ENCODE results near the gene SH2D7.

SH2D7 gene

DNA sequence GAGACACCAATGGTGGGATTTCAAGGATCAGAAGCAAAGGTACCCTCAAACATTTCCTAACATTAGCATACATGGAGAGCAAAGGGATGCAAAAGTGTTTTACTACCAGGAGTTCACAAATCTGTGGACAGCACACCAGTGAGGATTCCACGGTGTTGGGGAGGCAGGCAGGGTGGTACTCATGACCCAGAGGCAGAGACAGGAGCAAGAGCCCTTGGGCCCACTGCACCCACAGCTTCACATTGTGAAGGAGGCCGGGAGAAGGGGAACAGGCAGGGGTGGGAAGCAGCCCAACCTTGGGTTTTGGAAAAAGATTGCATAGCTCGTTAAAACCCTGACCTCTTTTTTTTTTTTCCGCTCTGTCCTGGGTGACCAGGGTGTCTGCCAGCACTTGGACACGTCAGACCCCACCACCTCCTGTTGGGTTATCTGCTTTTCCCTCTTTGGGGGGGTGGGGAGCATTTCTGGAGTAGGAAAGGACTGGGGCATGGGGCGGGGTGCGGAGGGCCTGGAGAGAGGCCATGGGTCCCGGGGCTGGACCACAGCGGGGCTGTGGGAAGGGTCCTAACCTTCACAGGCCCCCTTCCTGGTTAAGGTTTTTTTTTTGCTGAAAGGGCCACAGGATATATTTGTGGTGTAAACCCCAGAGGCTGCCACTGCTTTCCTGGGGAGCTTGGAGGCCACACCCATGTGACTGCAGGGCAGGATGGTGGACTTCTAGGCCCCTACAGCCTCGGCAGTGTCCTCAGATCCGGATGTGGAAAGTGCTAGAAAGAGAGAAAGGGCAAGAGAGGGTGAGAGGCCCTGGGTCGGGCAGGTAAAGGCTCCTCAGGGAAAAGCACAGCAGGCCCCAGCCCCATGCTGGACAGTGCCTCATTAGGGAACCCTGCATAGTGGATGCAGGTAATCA lies 12.5 kb downstream of the SH2D7 start:
- DNase-seq (ENCODE audit: low spot score), result no peak

DNA sequence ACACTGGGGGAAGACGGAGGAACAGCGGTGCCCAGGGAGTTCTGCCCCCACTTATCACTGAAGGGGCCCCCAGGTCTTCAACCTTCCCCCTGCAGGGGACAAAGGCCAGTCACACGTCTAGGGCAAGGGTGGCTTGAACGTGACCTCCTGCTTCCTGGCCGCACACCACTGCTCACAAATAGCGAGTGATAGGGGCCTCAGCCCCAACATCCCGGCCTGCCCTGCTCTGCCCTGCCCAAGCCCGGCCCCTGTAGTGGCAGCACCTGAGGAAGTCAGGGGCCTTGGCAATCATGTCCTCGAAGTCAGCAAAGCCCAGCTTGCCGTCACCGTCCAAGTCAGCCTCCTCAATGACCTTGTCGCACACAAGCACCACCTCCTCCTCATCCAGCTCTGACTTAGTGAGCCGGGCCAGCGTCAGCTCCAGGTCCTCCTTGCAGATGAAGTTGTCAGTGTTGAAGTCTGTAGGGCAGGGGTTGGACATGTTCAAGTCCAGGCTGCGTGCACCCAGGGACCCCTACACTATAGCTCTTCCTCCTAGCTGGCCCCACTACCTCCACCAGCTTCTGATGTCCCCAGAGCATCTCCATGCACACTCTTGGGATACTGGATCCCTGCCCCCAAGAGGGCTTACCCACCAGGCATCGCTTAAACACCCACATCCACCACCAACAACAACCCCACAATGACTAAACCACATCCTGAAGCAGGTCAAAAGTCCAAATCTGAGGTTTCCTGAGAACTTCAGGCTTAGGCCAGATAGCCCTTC lies 13.3 kb downstream of the SH2D7 start:
- DNase-seq (ENCODE audit: low spot score), result no peak

DNA sequence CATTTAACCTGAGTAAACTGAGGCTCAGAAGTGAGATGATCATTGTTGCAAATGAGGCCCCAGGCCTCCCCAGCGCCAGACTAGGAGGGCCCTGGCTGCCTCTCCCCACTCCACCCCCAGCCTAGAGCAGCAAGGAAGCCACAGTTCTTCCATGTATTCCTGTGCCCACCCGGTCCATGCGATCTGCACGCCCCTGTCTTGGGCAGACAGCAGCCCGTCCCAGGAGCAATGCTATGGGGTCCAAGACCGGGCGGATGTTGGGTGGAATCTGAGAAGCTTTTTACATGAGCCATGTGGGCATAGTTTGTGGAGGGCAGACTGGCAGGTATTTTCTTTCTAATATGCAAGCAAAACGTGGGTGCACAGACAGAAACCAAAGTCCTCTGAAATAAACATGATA lies 15.1 kb downstream of the SH2D7 start:
- DNase-seq (ENCODE audit: low spot score), result no peak

DNA sequence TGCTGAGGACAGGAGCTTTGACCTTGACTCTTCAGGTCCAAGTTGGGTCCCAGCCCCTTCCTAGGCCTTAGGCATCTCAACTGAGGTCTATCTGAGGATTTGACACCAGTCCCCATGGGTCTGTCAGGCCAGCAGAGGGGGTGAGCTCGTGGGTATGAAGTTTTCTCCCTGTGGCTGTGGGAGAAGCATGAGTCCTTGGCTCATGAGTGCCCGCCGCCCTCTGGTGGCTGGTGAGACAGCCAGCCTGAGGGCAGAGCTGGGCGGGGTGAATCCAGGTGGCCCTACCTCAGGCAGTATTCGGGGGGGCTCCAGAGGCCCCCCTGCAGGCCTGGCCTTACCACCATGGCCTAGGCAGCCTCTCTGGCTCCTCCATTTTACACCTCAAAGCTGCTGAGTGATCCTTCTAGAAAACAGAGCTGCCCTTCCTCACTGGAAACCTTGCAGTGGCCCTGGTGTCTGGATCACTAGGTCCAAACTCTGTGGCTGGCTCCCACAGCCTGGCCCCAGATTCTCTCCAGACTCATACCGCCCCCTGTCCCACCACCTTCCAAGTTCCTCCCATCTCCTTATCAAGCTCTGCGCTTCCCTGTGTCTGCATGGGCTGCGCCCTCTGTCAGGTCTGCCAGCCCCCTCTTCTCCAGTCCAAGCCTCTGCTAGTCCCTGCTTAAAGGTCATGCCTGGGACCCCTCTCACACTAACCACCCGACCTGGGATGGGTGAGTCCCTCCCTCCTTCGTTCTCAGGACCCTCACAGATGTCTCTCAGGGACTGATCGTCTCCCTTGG lies 16.1 kb downstream of the SH2D7 start:
- DNase-seq (ENCODE audit: low spot score), result peak; percentile 93

DNA sequence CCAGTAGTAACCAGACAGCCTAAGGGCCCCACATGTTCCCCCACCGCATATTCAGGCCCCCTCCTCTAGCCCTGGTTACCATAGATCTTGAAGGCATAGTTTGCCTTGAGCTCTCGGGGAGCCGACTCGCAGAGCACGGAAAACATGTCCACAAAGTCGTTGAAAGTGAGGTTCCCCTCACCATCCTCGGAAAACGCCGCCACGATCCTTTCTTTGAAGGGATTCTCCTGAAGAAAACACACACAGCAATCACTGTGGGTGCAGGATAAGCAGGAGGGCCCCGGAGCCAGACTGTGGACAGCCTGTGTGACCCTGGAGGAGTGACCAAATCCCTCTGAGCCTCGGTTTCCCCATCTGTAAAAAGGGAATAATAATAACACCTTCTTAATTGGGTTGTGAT lies 16.8 kb downstream of the SH2D7 start:
- no peak for DNase-seq (ENCODE audit: low spot score)

DNA sequence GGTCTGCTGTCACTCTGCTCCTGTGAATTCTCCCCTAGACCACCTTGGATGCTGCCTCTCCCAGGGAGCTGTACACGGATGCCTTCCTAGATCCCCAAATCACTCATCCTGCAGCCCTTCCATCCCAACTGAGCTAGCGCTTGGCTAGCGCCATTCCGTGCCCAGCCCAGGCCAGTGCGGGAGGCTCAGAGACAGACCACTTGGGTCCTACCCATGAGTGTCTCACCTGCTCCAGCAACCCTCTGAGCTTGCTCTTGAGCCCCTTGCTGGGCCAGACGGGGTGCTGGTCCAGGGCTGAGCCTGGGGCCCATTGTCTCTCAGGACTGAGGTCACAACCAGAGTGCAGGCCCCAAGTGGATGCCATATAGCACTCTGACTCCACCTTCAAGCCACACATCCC lies 17.7 kb downstream of the SH2D7 start:
- no peak for DNase-seq (ENCODE audit: low spot score)

DNA sequence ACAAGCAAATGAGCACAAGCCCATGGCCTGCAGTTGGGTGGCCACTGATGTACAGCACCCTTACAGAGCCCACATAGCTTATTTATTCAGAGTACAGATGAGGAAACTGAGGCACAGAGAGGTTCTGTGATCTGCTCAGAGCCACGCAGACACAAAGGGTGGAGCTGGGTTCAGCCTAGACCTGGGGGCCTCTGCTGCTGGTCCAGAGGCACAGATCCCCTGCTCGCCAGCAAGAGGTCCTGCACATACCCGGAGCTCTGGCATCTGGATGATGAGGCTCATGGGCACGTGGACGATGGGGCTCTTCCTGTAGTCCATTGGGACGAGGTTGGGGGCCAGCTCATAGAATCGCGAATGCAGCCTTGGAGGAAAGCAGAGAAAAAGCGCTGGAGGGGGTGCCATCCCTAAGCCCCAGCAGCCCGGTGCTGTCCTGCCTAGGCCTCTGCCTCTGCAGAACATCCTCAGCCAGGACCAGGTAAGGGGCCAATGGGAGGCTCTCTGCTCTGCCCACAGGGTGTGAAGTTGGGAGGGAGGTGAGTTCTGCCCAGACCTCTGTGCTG lies 18.6 kb downstream of the SH2D7 start:
- DNase-seq (ENCODE audit: low spot score), result no peak

DNA sequence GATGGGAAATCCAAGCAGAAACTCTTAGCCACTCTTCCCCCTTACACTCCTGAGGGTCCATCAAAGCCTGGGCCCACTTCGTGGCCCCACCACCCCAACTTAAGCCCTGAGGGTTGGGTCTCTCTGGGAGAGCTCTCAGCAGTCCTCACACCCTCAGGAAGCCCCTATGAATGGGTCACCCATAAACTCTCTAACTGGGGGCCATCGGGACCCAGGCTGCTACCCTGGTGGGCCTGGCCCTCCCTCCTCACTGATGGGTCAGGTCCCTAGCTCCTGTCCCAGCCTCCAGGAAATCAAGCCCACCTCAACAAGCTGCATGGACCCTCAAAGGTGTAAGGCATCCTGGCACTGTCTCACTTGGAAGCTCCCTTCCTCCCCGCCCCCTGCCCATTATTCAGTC lies 19.4 kb downstream of the SH2D7 start:
- DNase-seq (ENCODE audit: low spot score), result no peak

DNA sequence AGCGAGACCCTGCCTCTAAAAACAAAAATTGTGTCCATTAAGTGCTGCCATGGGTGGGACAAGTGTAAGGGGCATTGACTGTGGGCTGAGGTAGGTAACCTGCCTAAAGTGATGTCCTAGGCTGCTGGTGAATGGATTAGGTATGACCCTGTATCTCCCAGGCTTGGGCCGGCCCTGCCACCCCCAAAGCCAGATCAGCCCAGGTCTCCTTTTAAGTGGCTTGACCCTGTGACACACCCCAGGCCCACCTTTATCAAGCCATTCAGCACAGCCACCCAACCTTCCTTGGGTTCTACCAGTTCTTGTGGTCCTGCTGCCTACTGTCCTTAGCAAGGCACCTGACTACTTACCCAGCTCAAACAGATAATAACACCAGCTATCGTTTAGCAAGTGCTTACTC lies 20.2 kb downstream of the SH2D7 start:
- no peak for DNase-seq (ENCODE audit: low spot score)

DNA sequence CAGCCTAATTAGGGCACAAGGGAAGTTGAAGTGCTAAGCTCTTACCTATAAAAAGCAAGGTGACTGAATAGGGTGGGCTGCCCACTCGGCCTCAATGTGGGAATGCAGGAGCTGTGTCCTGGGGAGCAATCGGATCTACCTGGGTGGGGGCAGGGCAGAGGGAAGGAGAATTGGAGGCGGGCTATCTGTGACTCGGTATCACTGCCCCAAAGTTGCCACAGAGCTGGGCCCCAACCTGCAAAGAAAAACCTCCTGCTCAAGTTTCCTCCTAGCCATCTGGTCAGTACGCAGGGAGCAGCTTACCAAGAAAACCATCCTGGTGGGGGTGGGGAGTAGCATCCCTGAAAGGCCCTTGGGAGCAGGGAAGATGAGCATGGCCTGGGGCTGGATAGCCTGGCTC lies 28.2 kb downstream of the SH2D7 start:
- no peak for DNase-seq (ENCODE audit: low spot score)

DNA sequence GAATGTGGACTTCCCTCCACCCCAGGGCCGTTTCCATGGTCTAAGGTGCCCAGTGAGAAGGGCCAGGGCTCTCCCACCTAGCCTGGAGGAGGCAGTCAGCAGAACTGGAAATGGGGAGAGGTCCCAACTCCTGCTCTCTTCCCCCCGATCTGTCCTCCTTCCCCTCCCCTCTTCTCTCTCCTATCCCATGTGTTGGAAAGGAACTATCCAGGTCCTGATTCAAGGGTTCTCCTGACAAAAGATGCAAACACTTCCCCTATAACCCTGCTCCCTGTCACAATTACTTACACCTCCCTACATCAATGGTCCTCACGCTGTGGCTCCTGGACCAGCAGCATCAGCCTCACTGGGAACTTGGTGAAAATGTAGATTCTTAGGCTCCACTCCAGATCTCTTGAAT lies 32.9 kb downstream of the SH2D7 start:
- DNase-seq (ENCODE audit: low spot score), result no peak

DNA sequence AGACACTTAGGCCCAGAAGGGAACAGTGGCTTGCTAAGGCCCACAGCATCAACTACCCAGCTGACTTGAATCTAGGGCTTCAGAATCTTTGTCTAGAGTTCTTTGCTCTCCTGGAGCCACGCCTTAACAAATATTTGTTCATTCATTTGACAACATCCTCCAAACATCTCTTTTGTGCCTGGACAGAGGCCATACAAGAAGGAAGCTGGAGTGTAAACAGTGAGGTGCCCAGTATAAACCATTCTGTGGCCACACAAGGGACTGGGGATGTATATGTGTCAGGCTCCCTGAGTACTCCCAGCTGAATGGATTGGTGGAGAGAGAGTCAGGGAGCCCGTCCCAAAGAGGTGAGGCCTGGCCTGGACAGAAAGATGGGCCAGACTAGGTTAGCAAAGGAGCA lies 35.5 kb downstream of the SH2D7 start:
- DNase-seq (ENCODE audit: low spot score), result no peak

DNA sequence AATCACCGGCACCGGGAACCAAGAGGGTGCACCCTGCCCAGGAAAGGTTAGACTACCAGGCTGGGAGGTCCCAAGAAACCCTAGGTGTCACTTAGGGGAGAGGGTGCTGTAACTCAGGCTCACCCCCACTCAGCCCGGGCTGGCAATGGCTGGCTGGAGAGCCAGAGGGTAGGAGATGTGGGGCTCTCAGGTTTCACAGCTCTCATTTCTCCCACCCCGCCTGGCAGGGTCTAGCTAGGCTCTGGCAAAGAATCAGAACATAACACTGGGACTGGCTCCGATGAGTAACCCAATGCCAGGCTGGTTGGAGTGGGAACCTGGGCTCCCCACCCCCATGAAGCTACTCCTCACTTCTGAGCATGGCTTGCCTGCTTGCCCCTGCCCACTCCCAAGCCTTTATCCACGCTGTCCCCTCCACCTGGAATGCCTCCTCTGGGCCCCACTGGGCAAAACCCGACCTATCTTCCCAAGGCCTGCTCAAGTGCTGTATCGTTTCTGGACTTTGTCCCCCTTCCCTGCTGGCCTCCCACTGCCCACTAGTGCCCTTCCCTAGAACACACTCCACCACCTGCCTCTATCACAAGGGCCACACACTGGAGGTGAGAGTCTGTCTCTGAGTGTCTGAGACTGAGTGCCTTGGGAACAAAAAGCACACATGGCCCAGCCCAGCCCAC lies 36.9 kb downstream of the SH2D7 start:
- DNase-seq (ENCODE audit: low spot score), result no peak

DNA sequence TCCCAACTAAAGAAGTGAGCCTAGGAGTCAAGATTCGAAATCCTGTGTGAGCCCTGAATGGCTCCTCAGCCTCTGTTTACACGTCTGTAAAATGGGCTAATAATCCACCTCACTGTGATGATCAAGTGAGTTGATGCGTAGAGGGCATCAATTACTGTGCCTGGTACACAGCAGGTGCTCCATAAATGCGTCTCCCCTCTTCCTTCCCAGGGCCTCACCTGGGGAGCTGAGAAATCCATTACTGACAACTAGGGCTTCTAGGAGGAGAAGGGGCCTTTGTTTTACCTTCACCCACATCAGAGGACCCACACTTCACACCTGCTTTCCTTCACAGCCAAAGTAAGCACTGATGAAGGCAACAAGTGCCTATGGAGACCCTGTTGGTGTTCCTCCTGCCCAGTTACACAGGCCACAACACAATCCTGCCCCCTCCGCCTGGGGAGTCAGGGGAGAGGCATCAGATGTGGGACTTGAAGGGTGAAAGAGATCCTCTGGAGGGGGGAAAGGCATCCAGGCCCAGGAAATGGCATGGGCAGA lies 37.5 kb downstream of the SH2D7 start:
- no peak for DNase-seq (ENCODE audit: low spot score)

DNA sequence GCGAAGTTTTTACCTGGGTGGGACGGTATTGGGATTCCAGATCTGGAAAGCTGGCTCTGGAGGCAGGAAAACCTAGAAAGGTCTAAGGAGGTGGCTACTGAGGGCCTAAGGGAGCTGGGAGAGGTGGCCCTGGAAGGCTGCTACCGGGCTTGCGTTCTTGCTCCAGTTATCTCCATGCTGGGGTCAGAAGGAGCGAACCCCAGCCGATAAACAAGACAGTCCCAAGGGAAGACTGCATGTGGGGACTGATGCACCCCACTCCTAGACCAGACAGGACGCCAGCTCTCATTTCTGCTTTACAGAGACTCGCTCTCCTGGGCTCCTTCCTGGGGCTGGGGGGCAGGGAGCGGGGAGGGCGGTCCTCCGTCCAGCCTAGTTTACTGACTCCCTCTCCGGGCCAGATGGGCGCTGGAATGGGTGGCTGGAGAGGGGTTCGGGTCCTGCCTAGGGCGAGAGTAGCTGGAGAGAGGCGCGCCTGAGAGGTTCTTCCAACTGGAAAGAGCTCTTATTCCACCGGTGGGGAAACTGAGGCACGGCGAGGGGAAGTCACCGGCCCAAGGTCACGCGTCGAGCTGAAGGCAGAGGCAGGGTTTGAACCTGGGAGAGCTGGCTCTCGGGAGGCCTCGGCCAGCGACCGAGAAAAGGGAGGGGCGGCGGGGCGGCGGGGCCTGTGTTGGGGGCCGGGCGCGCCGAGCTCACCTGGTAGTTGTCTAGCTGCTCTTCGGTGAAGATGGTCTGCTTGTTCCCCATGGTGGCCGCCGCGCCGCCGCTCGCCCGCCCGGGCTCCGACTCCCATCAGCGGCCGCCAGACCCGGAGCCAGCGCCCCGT lies 38.3 kb downstream of the SH2D7 start:
- DNase-seq (ENCODE audit: low spot score), result no peak

DNA sequence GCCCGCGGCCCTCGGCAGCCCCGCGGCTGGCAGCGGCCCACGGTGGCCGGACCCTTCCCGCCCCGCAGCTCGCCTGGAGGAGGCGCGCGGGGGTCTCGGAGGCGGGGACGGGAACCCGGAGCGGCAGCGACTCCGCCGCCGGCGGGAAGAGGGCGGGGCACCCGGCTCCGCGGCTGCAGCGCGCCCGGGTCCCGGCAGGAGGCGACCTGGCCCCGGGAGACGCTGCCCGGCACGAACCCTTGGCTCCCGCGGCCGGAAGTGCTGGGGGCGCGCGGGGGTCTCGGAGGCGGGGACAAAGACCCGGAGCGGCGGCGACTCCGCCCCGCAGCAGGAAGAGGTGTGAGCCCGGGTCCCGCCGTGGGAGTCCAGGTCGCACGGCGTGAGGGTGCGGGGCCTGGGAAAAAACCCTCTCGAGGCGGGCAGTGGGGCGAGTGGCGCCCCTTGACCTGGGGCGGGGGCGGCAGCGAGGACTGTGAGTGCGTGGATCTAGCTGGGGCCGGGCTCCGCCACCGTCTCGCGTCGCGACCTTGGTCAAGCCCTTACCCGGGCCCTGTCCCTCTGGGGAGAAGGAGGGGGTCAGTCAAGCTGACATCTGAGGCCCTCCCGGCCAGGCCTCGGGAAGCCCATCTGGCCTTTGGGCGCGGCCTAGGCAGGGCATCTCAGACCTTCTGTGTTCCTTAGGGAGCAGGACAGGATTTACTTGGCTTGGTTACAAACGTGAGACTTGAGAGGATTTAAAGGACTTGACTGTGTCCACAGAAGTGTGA lies 39.1 kb downstream of the SH2D7 start, which contains the start of gene CIB2:
Gene CIB2 (minus strand): TSS at position 151 of the 767 bp plus-strand sequence. CDS start 230 bp downstream, outside the sequence.
- DNase-seq (ENCODE audit: low spot score), result peak; percentile 96

DNA sequence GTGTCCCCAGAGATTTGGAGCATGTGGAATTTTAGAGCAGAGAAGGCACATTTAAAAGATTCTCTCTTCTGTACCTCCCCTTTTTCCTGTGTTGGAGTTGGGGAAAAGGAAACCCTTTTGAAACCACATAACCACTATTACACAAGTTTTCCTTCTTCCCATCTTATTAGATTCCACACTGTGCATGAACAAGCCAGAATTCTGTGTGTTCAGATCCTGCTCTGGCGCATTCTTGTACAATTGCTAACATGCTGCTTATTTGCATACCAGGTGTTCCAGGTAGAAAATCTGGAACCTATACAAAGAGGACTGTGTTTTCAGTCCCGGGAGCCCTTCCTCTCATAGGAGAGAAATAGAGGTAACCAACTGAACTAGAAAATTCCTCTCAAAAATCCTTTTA lies 41.4 kb downstream of the SH2D7 start:
- DNase-seq (ENCODE audit: low spot score), result no peak

DNA sequence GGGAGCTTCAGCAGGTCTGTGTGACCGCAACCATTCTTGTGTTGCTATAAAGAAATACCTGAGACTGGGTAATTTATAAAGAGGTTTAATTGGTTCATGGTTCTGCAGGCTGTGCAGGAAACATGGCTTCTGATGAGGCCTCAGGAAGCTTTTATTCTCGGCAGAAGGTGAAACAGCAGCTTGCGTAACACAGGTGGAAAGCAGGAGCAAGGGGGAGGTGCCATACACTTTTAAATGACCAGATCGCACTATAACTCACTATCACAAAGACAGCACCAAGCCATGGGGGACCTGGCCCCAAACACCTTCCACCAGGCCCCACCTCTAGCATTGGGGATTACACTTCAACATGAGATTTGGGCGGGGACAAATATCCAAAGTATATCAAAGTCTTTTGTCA lies 47.2 kb downstream of the SH2D7 start:
- no peak for DNase-seq (ENCODE audit: low spot score)

DNA sequence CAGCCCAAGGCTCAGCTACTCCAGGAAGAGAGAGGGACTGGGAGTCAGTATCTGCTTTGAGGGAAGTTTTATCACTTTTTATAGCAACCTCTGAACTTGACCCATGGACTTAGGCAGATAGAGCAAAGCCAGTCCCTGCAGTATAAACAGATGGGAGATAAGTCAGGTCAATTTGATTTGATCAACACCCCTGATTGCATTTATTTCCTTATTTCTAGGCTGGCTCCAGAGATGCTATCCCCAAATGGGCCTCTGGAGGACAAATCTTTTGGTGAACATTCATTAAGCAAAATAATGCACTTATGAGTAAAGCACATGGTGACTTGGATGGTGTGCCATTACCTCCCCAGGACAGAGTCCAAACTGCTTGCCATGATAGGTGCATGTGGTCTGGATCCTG lies 47.9 kb downstream of the SH2D7 start:
- no peak for DNase-seq (ENCODE audit: low spot score)

DNA sequence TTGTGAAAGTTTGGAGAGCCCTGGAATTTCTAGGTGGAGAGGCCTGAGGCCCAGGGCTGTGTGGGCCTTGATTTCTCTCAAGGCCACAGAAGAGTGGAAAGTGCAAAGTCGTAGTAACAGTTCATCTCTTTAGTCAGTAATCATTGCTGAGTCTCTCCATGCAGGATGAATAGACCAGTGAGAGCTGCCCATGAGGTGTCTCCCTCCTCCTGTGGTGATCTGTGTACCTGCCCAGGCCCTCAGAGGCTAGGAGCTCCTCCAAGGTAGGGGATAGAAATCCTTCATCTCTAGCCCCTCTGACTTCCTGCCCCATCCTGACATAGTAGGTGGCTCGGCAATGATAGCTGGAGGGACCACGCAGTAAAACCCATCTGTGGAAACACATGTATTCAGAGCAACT lies 50.0 kb downstream of the SH2D7 start:
- DNase-seq (ENCODE audit: low spot score), result no peak

Measured in GM03348 (cell line).